ENCODE data around the gene SRC. TPM values are rescaled to one million over a fixed set of nuclear protein-coding genes. Genes with fewer than 3 reads are reported as not detected.

The SRC gene
- total and polyA plus RNA-seq, 2 of the 8 experiments (the other 6 are each of a cell fraction or from before 2014, with no cell fraction given) = 27.6 to 28.8 TPM

DNA sequence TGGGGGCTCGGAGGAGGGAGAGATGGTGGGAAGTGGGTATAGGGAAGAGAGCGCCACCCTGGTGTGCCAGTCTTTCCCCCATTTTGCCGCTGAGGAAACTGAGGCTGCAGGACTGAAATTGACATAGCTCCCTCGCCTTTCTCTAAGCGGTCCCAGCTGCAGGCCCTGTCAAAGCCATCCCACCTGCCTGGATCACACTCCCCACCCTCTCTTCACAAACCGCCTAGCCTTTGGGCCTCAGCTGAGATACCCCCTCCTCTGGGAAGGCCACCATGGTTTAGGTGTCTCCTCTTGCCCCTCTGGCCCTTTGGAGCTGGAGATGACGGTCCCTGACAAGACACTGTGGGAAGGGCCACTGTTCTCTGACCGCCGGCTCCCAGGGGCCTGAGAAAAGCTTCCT, 16.9 kb downstream of the SRC start:
- FAIRE-seq = no peak
- CTCF ChIA-PET (ENCODE audit: partially characterized antibody) = interaction anchor here (1.5 to 2.5 kb wide), 2 partner anchors 10 to 22 kb away, joined by 5 to 8 read pairs; no protein-coding TSS in a partner anchor
- H3K14ac ChIP-seq (ENCODE audit: insufficient read length) = no peak overlapping the region

More for the DNA sequence above, 16.9 kb downstream of the SRC start:
- Histone ChIP-seq H3K9ac (replicated peaks in 1 of 4; ENCODE audit: extremely low read depth in 1 of 4, low read depth in 3 of 4, low read length in 3 of 4) (no peak overlapping the region), H2BK5ac (ENCODE audit: low read depth, low read length) (0 out of 2 replicates have a peak overlapping the region, but pooled peaks have one; percentile 60), H3K23ac (ENCODE audit: insufficient read length) (no peak overlapping the region), H2BK120ac (replicated peaks; ENCODE audit: low read depth, low read length) (no peak overlapping the region), H4K20me1 (replicated peaks in 1 of 2; ENCODE audit: control insufficient read depth in 1 of 2, insufficient read depth in 2 of 2, low read length in 2 of 2) (peaks cover 0 to 7% of the 10 kb centered on the region in 2 experiments), H2BK20ac (ENCODE audit: low read length) (no peak overlapping the region), H2AFZ (ENCODE audit: low read length) (no peak overlapping the region), H2AK5ac (ENCODE audit: low read depth, low read length) (no peak overlapping the region), H3K4me3 (ENCODE audit: extremely low read depth in 1 of 4, insufficient read depth in 2 of 4, low read depth in 3 of 4, low read length in 4 of 4) (no peak overlapping the region), H2BK12ac (ENCODE audit: low read depth, low read length) (no peak overlapping the region), H3K4me2 (ENCODE audit: insufficient read depth in 1 of 2, low read depth in 2 of 2, low read length in 2 of 2) (no peak overlapping the region), H4K5ac (ENCODE audit: insufficient read length, low read depth, low read length) (no peak overlapping the region), H3K56ac (replicated peaks; ENCODE audit: insufficient read length, low read depth, low read length) (no peak overlapping the region), H3K36me3 (ENCODE audit: control insufficient read depth in 2 of 4, insufficient read depth in 4 of 4, low read length in 3 of 4) (peaks cover 0 to 15% (median 5%) of the 10 kb centered on the region in 4 experiments; a peak in 5 of 8 replicates), H3K27me3 (replicated peaks in 1 of 4; ENCODE audit: control insufficient read depth in 3 of 4, extremely low read depth in 1 of 4, insufficient read depth in 3 of 4, low read length in 3 of 4) (no peaks in the 10 kb centered on the region), H3K79me2 (ENCODE audit: control insufficient read depth in 1 of 2, insufficient read depth in 2 of 2, low read length in 2 of 2) (peaks cover 0 to 28% of the 10 kb centered on the region in 2 experiments; a peak in 2 of 4 replicates), H3K4ac (replicated peaks; ENCODE audit: insufficient read length, low read depth, low read length) (no peak overlapping the region), H3K18ac (ENCODE audit: extremely low read depth, low read length) (no peak overlapping the region; the same call in 1 of the 2 replicates), H3K9me3 (ENCODE audit: insufficient read depth in 2 of 2, low read depth in 1 of 2, low read length in 1 of 2) (no peaks in the 10 kb centered on the region), H2BK15ac (ENCODE audit: low read length) (0 out of 2 replicates have a peak overlapping the region, but pooled peaks have one; percentile 18), H4K8ac (ENCODE audit: extremely low read depth, insufficient read depth, low read length) (no peak overlapping the region), H3K79me1 (ENCODE audit: low read depth, low read length) (peaks cover 18% of the 10 kb centered on the region), H3K4me1 (replicated peaks in 1 of 4; ENCODE audit: control insufficient read depth in 3 of 4, insufficient read depth in 4 of 4, low read length in 3 of 4) (peaks cover 0 to 6% (median 0%) of the 10 kb centered on the region in 4 experiments; a peak in 2 of 7 replicates), H3K27ac (ENCODE audit: low read depth, low read length) (no peak overlapping the region), H3K23me2 (ENCODE audit: low read depth, low read length) (no peaks in the 10 kb centered on the region), H4K91ac (replicated peaks; ENCODE audit: insufficient read length, low read length) (no peak overlapping the region)
- WGBS, 2 experiments (ENCODE audit: extremely low coverage in 1 of 2, insufficient coverage in 1 of 2, insufficient read length in 1 of 2, insufficient replicate concordance in 2 of 2, low coverage in 1 of 2, low lambda C conversion rate in 2 of 2, missing lambda C conversion rate in 1 of 2) = 93% methylated on average over 7 of the region's 9 CpGs; no CpG with 5 or more reads in 1 of the 2 experiments
- no peak for TF ChIP-seq POLR2A (IDR thresholded peaks at IDR 0.05; ENCODE audit: control extremely low read depth in 1 of 2, low read depth in 2 of 2, low read length in 2 of 2)
- no peak for TF ChIP-seq SIX5 (IDR thresholded peaks at IDR 0.05; ENCODE audit: low read depth, low read length)
- TF ChIP-seq E2F6 (IDR thresholded peaks at IDR 0.05) = no peak
- TF ChIP-seq SP4 (IDR thresholded peaks at IDR 0.05; ENCODE audit: low read length) = no peak
- no peak for TF ChIP-seq SRF (IDR thresholded peaks at IDR 0.05; ENCODE audit: low read depth, low read length)
- no peak for TF ChIP-seq SUZ12 (IDR thresholded peaks at IDR 0.05; ENCODE audit: low read length)
- TF ChIP-seq BCL11A (IDR thresholded peaks at IDR 0.05; ENCODE audit: low read depth in 2 of 2, low read length in 2 of 2) = no peak
- TF ChIP-seq CBX5 (IDR thresholded peaks at IDR 0.05; ENCODE audit: low read depth, low read length) = no peak
- no peak for TF ChIP-seq SAP30 (IDR thresholded peaks at IDR 0.05; ENCODE audit: insufficient read depth, insufficient replicate concordance, low read length)
- TF ChIP-seq CHD1 (IDR thresholded peaks at IDR 0.05; ENCODE audit: low read depth, low read length) = no peak
- no peak for TF ChIP-seq RBBP5 (IDR thresholded peaks at IDR 0.05; ENCODE audit: borderline replicate concordance, low read depth, low read length)
- DNase-seq (ENCODE audit: low read depth in 1 of 2, low spot score in 2 of 2) = no peak
- POLR2A ChIA-PET (ENCODE audit: partially characterized antibody) = interaction anchor here (0.9 to 2.2 kb wide), 3 partner anchors 13 to 30 kb away, joined by 3 to 6 read pairs (median 5); no protein-coding TSS in a partner anchor

All from H1 (cell line).